HG03469 (cell line): Measurements from ENCODE around the gene EXOC4.

Experiments used
- ATAC-seq: cut with Tn5 transposase; IDR thresholded peaks from one replicate; pipeline ENCODE4 v1.9.1; 2021; ENCODE audit warnings: mild to moderate bottlenecking, moderate library complexity, moderate number of reproducible peaks; ENCODE audit not compliant: unreplicated experiment

Gene EXOC4

DNA sequence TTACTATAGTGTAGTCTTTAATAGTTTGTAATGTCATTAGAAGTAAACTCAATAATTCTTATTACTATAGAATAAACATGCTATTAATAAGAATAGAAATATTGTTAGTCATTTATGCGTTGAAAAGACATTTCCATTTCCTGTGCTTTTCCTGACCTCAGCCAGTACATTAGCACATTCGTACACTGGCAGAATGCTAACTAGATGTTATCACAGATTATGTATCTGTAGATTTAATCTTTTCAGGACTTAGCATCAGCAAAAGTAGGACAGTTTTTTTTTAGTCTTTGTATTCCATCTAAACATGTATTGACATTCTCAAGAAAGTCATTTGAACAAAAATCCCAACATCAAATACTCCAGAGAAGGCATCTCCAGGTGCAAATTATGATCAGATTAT, 158.5 kb downstream of the EXOC4 start:
- no peak for ATAC-seq

DNA sequence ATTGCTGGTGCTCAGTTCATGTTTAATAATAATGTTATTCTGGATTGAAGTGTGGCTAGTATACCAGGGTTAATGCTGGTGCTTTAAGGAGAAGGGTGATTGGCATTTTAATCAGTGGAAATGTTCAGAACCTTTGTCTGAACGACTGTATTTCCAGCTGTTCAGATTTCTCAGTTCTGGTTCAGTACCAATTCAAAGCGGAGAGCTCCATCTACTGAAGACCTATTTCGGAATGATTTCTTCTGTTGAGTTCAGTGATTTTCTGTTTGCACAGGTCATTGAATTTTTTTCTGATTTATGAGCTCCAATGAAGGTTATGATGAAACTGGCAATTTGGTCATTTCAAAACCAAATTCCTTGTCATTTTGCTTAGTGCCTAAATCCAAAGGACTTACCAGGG, 160.1 kb downstream of the EXOC4 start:
- no peak for ATAC-seq

DNA sequence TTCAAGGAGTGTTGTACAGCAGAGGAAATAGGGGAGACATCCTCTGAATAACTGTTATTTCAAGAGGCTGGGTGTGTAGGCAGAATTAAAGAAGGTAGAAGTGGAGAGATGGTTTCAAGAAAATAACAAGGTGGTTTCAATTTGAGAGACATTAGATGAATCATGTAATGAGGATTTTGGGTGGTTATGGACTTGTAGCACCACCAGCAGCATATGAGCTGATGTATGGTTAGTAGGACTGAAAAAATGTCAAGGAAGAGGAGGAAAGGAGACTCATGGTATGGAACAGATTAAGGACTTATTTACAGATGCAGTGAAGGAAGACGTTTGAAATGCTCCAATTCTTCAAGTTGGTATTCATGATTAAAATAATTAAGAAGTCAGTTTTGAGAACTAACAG, 166.2 kb downstream of the EXOC4 start:
- ATAC-seq, result no peak

DNA sequence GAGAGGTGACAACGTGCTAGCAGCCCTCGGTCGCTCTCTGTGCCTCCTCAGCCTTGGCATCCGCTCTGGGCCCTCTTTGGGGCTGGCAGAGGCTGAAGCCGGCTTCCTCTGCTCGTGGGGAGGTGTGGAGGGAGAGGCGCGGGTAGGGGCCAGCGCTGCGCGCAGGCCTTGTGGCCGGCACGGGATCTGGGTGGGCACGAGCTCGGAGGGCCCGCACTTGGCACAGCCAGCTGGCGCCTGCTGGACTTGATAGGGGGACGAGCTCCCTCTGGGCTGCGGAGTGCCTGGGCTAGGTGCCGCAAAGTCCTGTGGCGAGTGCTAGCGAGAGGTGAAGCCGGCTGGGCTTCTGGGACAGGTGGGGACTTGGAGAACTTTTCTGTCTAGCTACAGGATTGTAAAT, 170.7 kb downstream of the EXOC4 start:
- no peak for ATAC-seq

DNA sequence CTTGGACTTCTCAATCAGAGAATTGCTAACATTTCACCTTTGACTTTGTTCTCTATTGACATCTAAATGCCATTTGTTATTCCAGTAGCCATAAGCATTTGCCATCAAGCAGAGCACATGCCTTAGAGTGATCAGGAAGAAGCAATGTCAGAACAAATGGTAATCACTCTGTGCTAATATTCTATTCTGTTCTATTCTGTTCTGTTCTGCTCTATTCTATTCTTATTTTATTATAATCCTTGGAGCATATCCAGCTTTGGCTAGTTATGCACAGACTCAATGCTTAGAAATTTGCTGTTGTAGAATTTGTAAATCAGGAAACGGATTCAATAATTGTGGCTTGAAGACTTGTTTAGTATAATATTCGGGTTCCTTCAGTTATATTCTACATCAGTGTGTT, 175.4 kb downstream of the EXOC4 start:
- no peak for ATAC-seq

DNA sequence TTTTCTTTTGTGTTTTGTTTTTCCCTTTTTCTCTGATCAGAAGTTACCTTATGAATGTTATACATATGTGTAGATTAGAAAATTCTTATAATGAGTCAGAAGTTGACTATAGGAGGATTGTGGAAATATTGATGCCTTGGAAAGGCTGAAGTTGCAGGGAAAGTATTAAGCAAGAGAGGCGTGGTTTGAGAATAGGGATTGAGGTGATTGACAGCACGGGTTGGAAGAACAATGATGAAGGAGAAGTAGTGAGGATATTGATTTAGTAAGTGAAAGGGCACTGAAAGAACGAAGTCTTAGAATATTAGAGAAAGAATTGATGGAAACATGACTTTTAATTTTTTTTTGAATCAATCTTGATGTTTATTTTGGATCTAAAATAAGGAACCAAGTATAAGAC, 176.0 kb downstream of the EXOC4 start:
- no peak for ATAC-seq

DNA sequence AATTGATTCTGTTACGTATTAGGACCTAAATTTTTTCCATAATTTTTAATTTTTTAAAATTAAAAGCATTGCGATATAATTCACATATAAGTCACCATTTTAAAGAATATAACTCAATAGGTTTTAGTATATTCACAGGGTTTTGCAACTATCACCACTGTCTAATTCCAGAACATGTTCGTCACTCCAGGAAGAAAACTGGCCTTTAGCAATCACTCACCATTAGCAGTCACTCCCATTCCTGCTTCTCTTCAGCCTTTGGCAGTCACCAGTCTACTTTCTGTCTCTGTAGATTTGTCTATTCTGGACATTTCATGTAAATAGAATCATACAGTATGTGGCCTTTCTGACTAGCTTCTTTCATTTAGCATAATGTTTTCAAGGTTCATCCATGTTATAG, 176.5 kb downstream of the EXOC4 start:
- ATAC-seq, result no peak

DNA sequence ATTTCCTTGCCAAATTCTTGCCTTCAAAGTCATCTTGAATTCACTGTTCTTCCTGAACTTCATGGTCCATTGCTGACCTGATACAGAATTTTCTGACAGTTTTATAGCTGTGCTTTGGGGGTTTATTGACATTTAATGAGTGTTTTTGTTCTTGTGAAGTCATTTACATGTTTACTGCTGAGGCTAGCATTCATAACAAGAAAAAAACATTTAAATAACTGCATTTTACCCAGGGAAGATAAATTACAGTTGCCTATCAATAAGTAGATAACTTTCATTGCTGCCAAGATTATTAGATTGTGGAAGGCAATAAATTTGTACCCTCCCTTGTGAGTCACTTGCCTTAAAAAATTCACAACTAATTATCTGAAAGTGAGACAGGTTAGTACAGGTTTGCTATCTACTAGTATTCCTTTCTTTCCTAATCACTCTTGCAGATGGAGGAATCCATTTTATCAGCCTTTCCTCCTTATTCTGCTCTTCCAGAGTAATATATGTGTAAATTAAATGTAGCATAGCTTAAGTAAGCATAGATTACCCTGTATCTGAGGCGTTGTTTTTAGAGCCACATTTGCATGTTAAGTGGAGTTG, 178.4 kb downstream of the EXOC4 start:
- no peak for ATAC-seq

DNA sequence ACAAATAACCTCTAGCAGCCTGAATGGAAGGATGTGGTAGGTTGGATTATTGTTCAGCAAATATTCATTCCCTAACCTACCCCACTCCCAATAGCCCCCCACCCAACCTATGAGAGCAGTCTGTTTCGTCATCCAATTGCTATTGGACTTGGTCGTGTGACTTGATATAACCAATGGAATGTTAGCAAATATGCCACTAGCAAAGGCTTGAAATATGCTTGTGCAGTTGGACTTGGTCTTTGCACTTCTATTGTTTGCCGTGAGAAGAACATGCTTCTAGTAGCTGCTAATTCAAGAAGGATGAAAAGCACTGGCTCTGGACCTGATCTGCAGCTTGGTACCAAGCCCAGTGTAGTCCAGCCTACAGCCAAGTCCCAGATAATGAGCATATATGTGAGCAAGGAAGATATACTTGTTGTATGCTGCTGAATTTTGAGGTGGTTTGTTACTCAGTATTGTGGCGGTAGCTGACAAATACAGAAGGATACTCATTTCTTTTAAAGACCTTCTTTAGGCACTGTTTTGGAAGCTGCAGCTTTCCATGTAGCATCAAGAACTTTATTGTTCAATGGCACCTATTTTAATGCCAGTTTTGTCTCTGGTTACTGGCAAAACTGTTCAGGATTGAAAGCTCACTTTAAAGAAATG, 180.4 kb downstream of the EXOC4 start:
- ATAC-seq, result no peak

DNA sequence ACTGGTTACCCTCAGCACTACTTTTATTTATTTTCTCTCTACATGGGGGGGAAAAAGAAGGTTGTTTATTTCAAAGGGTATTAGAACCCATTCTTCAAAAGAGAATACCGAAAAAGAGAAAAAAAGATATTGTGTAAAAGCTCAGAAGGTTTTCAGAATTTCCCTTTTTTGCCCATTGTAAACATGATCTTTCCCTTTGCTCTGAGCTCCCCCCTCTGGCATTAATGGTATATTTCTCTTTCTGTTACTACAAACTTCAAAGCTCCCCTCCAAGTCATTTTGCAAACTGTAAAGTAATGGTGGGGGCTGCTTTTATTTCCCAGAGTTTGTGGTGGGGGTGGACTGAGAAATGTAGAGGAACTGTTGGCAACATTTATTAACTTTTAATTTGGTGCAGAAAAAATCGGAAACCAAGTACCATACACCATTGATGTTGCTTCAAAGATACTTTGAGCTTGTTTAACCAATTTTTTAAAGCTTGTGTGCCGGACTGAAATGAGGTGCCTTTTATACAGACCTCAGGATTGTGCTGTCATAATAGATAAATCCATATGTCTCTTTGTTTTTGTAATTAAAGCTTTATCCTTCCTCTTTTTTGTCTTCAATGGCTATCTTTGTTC, 181.5 kb downstream of the EXOC4 start:
- no peak for ATAC-seq

DNA sequence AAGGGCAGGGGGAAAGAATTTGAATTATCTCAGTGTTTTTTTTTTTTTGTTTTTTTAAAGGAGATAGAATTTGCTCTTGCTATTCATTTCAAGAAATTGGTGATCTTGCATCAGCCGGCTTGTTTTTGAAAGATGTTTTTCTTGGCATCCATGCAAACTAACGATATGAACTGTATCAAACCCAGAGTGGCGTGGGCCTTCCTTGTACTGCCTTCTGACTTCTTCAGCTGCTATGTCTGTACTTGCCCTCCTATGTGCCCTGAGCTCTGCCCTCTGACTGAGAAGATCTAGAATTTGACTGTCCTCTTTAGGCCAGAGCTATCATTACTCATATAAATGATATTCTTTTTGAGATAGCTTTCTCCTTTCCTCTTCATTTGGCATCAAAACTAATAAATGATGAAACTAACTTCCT, 183.1 kb downstream of the EXOC4 start:
- ATAC-seq, result no peak

DNA sequence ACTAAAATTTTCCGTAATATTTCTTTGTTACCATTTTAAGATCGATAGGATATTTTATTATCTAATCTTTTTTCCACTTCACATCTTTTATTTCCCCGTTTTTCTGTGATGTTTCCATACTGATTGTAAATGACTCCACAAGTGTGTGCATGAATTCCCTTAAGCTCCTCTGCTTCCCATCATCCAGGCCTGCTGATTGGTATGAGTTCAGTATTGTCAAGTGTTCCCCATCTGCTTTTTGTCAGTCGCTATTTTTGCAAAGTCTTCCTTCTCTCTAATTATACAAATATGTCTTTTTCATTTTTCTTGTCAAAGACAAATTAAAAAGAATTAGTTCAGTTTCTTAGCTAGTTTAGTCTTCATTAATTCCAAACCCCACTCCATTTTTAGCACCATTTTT, 184.7 kb downstream of the EXOC4 start:
- ATAC-seq, result no peak

DNA sequence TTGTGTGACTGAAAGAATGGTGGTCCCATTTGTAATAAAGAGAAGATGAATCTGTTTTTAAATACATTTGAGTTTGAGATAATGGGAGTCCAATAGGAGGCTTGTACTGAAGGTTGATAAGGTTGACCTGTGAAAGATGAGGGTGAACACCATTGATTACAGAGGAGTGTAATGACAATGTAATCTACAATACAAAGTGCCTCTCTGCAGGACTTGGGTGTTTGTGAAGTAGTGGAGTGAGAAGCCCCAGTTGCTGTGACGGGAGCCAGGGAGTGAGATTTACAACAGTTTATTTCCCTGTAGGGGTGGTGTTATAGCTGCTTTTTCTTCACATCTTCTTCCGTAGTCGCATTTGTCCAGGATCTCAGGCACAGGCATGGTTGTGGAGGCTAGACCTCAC, 189.9 kb downstream of the EXOC4 start:
- ATAC-seq, result no peak

DNA sequence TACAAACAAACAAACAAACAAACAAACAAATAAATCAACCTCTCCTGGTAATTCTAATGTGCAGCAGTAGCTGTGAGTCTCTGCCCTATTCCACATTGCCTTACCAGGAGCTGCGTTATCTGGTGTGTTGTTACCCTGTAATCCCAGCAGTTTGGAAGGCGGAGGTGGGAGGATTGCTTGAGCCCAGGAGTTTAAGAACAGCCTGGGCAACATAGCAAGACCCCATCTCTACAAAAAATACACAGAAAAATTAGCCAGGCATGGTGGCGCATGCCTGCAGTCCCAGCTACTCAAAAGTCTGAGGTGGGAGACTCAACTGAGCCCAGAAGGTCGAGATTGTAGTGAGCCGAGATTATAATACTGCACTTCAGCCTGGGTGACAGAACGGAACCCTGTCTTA, 192.7 kb downstream of the EXOC4 start:
- no peak for ATAC-seq

DNA sequence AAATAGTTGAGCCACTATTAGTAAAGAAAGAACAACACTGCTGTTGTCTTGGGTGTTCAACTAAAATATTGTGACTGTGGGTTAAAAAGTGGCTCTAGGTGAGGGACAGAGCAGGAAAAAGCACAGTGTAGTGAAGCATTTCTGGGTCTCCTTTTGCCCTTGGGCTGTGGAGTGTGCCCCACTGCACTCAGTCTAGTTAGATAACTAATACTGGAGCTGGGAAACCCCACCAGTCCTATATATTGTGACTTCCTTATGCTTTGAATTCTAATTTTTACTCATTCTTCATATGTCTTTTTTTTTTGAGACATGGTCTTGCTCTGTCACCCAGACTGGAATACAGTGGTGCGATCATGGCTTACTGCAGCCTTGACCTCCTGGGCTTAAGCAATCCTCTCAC, 195.1 kb downstream of the EXOC4 start:
- ATAC-seq, result no peak

DNA sequence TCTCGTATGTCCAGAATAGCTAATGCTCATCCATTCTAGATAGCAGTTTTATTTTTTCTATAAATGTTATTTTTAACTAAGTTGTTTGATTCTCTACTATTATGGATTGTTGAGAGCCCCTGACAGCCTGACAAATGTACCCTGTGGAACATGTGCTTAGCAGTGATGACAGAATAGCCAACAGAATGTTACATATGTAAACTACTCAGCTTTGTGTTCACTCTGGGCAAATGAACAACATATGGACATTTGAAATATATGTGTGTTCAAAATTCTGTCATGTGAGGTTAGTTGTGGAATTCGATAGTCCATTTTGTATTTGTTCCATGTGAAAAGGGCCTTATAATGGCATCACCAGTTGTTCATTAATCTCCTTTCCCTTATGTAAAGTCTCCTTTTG, 199.7 kb downstream of the EXOC4 start:
- ATAC-seq, result no peak

DNA sequence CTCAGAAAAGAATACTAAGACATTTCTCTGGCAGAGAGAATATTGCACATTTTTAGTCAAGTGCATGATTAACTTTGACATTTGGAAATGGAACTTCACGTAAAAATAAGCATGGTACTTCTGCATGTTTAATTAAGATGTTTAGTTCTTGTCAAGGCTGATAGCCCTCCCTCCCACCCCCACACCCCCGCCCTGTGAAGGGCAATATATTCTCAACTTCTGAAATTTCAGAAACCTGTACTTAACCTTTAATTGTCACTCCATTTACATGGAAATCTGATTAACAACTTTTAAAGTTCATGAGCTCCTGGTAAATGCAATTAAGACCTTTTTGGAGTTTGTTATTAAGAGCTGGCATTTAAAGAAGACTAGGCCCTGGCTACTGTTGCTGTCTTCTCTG, 205.8 kb downstream of the EXOC4 start:
- ATAC-seq, result no peak

DNA sequence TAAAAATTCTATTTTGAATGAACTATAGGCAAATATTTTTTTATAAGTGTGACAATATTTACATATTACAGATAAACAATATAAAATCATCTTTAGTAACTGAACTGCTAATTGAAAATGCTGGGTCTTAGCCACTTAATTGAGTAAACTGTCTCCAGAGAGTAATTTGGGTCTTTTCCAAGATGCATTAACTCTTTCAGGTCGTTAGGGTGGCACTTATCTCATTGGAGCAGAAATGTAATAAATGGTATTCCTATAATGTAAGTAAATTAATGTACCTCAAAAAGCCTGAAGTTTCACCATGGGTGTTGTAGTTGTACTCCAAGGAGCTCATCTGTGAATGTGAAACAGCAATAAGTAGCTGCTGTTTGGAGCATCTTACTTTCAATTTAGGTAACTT, 208.5 kb downstream of the EXOC4 start:
- no peak for ATAC-seq

DNA sequence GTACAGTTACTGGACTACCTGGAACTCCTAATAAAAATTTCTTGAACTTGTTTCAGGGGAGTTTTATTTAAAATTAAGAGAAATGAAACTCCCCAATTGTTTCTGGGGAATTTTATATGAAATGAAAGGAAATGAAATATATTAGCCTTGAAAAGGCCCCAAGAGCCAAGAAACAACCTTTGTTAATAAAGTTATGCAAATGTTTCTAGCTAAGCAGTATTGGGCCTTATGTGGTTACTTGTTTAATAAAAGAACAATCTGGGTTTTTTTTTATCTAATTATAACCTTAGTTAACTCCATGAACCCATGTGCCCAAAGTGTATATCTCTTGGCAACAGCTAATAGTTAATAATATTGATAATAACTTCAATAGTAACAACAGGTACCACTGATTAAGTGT, 222.8 kb downstream of the EXOC4 start:
- no peak for ATAC-seq

DNA sequence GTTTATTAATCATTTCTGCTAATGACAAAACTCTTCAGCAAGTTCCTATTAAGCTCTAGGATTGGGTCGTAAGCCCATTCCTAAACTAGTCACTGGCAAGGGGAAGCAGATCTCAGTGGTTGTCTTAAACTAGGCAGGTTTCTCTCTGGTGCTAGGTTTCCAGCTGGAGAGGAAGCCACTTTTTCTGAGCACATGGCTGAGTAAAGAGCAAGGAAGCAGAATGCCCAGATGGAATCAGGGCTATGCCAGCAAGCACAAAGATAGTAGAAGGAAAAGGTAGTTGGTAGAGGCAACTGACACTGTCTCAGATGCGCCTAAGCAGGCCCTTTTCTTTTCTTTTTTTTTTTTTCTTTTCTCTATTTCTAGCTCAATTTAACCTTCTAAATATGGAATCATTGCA, 224.9 kb downstream of the EXOC4 start:
- ATAC-seq, result no peak

DNA sequence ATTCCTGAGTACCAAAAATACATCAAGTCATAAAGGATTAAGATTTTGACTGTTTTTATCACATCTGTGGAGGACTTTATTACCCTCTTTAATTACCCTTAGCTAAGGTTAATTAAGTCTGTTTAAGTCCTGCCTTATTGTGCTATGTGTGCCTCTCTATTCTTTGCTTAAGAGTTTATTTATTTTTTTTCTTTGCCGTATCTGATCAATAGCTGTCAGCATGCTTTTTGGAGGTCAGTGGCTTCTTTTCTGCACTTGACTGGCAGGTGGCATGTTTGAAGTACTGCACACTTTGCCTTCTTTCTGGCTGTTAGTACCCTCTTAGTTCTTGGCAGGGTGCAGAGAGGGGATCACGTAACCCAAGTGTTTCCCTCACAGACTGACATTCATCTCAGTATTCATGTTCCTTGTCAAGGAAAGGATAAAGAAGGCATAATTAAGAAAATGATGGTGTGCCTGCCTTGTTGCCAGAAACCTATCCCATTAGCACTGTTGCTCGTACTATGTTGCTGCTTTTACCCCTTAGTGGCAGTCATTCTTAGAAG, 225.8 kb downstream of the EXOC4 start:
- no peak for ATAC-seq

DNA sequence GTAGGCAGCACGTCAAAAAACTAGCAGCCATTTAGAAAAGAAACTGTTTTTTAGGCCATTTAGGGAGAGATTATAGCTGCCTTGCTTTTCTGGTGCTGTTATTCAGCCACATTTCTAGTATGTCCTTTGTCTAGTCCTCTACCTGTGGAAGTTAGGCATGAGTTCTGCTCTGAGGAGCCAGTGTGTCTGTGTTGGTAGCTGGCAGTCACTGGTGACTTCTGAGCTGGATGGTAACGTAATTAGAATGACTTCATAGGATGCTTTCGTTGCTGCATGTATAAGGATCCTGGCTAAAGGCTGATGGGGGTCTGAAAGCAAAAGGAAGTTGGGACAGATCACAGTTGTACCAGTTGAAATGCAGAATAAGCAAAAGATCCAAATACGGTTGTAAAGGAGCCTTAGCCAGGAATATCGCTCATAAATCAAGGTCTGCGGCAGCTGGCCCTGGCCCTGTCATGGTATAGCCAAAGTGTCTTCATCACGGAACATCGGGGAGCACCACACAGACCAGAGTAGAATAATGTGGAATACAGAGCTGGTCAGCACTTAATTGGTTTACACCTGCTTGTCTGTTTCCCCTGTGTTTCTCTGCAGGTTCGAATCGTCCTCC, 226.7 kb downstream of the EXOC4 start:
- ATAC-seq, result no peak
